SK-N-SH treated with all-trans-retinoic acid at 6 μM for 48 hours (cell line): Measurements from ENCODE around the gene SRSF4.

Source experiments
- ATAC-seq: fragments of 200-7000 bp; cut with Tn5 transposase; 3 replicates; pipeline ENCODE4 v1.9.1; 2020; ENCODE audit warnings: mild to moderate bottlenecking, moderate library complexity
- ARNTL ChIP-seq: fragments of 450-650 bp; formaldehyde crosslinking; IDR thresholded peaks from 2 replicates; pipeline ENCODE4 v1.5.0; 2020; ENCODE audit warnings: low read depth, mild to moderate bottlenecking, moderate library complexity, borderline replicate concordance
- BACH2 ChIP-seq: fragments of 250-450 bp; sonication (Bioruptor Pico); IDR thresholded peaks from 2 replicates; pipeline ENCODE4 v1.9.0; 2021; ENCODE audit warnings: mild to moderate bottlenecking, borderline replicate concordance
- CREB5 ChIP-seq: fragments of 250-450 bp; sonication (Bioruptor Pico); IDR thresholded peaks from 2 replicates; pipeline ENCODE4 v1.5.1; 2020; ENCODE audit warnings: low read depth, mild to moderate bottlenecking, moderate library complexity
- CSDC2 ChIP-seq: fragments of 250-450 bp; sonication (Bioruptor Pico); IDR thresholded peaks from 2 replicates; pipeline ENCODE4 v1.5.0; 2020; ENCODE audit warnings: mild to moderate bottlenecking, moderate library complexity
- CSRNP3 ChIP-seq: fragments of 250-450 bp; sonication (Bioruptor Pico); IDR thresholded peaks from 2 replicates; pipeline ENCODE4 v1.5.1; 2021; ENCODE audit warnings: mild to moderate bottlenecking, moderate library complexity
- ESRRG ChIP-seq: fragments of 250-450 bp; sonication (Bioruptor Pico); IDR thresholded peaks from 2 replicates; pipeline ENCODE4 v1.6.1; 2021; ENCODE audit warnings: mild to moderate bottlenecking
- GLIS3 ChIP-seq: fragments of 250-450 bp; sonication (Bioruptor Pico); IDR thresholded peaks from 2 replicates; pipeline ENCODE4 v1.5.0; 2020; ENCODE audit warnings: mild to moderate bottlenecking, moderate library complexity
- ISL1 ChIP-seq: fragments of 250-450 bp; sonication (Bioruptor Pico); IDR thresholded peaks from 2 replicates; pipeline ENCODE4 v2.1.2; 2022; ENCODE audit warnings: mild to moderate bottlenecking, moderate library complexity
- OSR1 ChIP-seq: fragments of 250-450 bp; sonication (Bioruptor Pico); IDR thresholded peaks from 2 replicates; pipeline ENCODE4 v1.8.0; 2022; ENCODE audit warnings: moderate library complexity, mild to moderate bottlenecking, inconsistent platforms
- PATZ1 ChIP-seq: fragments of 250-450 bp; sonication (Bioruptor Pico); IDR thresholded peaks from 2 replicates; pipeline ENCODE4 v1.8.0; 2020; ENCODE audit warnings: mild to moderate bottlenecking, moderate library complexity, borderline replicate concordance
- POU6F1 ChIP-seq: fragments of 250-450 bp; sonication (Bioruptor Pico); IDR thresholded peaks from 2 replicates; pipeline ENCODE4 v1.8.0; 2021; ENCODE audit warnings: low read depth, mild to moderate bottlenecking, moderate library complexity, borderline replicate concordance
- PPARA ChIP-seq: fragments of 250-450 bp; sonication (Bioruptor Pico); IDR thresholded peaks from 2 replicates; pipeline ENCODE4 v1.5.0; 2020; ENCODE audit warnings: mild to moderate bottlenecking, borderline replicate concordance
- RARB ChIP-seq: fragments of 250-450 bp; sonication (Bioruptor Pico); IDR thresholded peaks from 2 replicates; pipeline ENCODE4 v1.8.0; 2021; ENCODE audit warnings: mild to moderate bottlenecking, moderate library complexity
- SNAI2 ChIP-seq: fragments of 250-450 bp; sonication (Bioruptor Pico); IDR thresholded peaks from 2 replicates; pipeline ENCODE4 v1.5.0; 2020; ENCODE audit warnings: mild to moderate bottlenecking, moderate library complexity
- TOX ChIP-seq: fragments of 250-450 bp; sonication (Bioruptor Pico); IDR thresholded peaks from 2 replicates; pipeline ENCODE4 v1.8.0; 2021; ENCODE audit warnings: mild to moderate bottlenecking, moderate library complexity, borderline replicate concordance
- TSHZ2 ChIP-seq: fragments of 250-450 bp; sonication (Bioruptor Pico); IDR thresholded peaks from 2 replicates; pipeline ENCODE4 v1.5.0; 2020; ENCODE audit warnings: mild to moderate bottlenecking, moderate library complexity
- ZC3H10 ChIP-seq: fragments of 250-450 bp; sonication (Bioruptor Pico); IDR thresholded peaks from 2 replicates; pipeline ENCODE4 v1.5.1; 2021; ENCODE audit warnings: mild to moderate bottlenecking, moderate library complexity
- ZFP3 ChIP-seq: fragments of 250-450 bp; sonication (Bioruptor Pico); IDR thresholded peaks from 2 replicates; pipeline ENCODE4 v1.5.0; 2020; ENCODE audit warnings: mild to moderate bottlenecking, moderate library complexity
- ZFP30 ChIP-seq: fragments of 450-650 bp; formaldehyde crosslinking; IDR thresholded peaks from 2 replicates; pipeline ENCODE4 v1.5.0; 2022; ENCODE audit warnings: mild to moderate bottlenecking, moderate library complexity
- ZNF565 ChIP-seq: fragments of 450-650 bp; formaldehyde crosslinking; conservative IDR thresholded peaks from 2 replicates; pipeline ENCODE4 v1.5.0; 2020; ENCODE audit warnings: low read depth, mild to moderate bottlenecking, moderate library complexity
- ZNF8 ChIP-seq: fragments of 450-650 bp; formaldehyde crosslinking; IDR thresholded peaks from 2 replicates; pipeline ENCODE4 v1.5.0; 2020; ENCODE audit warnings: mild to moderate bottlenecking, moderate library complexity

SRSF4 gene

DNA sequence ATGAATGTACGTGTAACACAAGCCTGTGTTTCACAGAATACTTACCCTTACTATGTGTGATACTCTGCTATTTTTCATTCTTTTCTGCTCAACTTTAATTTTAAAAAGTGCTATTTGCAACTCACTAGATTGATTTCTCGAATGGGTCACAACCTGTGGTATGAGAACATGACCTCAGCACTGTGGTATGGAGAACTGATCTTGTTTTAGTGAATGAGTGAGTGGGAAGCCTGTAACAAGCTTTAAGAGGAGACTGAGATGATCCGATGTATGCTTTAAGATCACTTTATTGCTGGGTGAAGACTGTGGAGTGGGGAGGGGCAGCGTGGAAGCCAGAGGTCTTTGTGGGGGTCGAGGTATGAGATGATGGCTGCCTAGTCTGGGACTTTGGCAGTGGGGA lies 27.5 kb upstream of the SRSF4 start:
- peak; percentile 70 for ATAC-seq
- no peak for TF ChIP-seq TSHZ2 (CRISPR knock-in tag)
- TF ChIP-seq ARNTL: no peak
- no peak for TF ChIP-seq RARB
- TF ChIP-seq CSRNP3 (CRISPR knock-in tag): no peak
- no peak for TF ChIP-seq BACH2 (CRISPR knock-in tag)
- no peak for TF ChIP-seq GLIS3 (CRISPR knock-in tag)
- no peak for TF ChIP-seq PATZ1
- TF ChIP-seq ESRRG (CRISPR knock-in tag): no peak
- TF ChIP-seq ZFP30 (CRISPR knock-in tag): no peak
- TF ChIP-seq, all 23 proteins: peak for 0

GRCh38 chr1:29208442-29208841 lies 26.7 kb upstream of the SRSF4 start:
- TF ChIP-seq POU6F1 (CRISPR knock-in tag) (no peak), RARB (no peak), CREB5 (CRISPR knock-in tag) (no peak), CSDC2 (CRISPR knock-in tag) (no peak), ESRRG (CRISPR knock-in tag) (no peak), PATZ1 (no peak), TOX (CRISPR knock-in tag) (no peak), OSR1 (CRISPR knock-in tag) (no peak), GLIS3 (CRISPR knock-in tag) (no peak), SNAI2 (CRISPR knock-in tag) (no peak), ISL1 (CRISPR knock-in tag) (no peak), ZNF565 (CRISPR knock-in tag) (no peak), ZNF8 (CRISPR knock-in tag) (no peak)
- no peak for ATAC-seq

GRCh38 chr1:29202584-29203340 lies 21.1 kb upstream of the SRSF4 start:
- peak; percentile 100 for ATAC-seq
- TF ChIP-seq RARB (no peak), ZFP3 (no peak), PPARA (no peak), ZNF565 (CRISPR knock-in tag) (no peak), ISL1 (CRISPR knock-in tag) (no peak), ZC3H10 (CRISPR knock-in tag) (no peak), ESRRG (CRISPR knock-in tag) (no peak), CREB5 (CRISPR knock-in tag) (no peak), ZNF8 (CRISPR knock-in tag) (no peak)
